DND-41 (cell line): Measurements from ENCODE around the gene LPAR4.
"Not testable (repeated sequence)": the region's sequence is repeated elsewhere in the genome, so short reads cannot be mapped to it uniquely, and the experiment has no call there.

Experiments used
- ATAC-seq: fragments of 200-7000 bp; cut with Tn5 transposase; 3 replicates; pipeline ENCODE4 v1.9.1; 2021; ENCODE audit warnings: low read depth; ENCODE audit not compliant: insufficient read depth
- DNase-seq: peaks from one replicate; pipeline ENCODE4 v3.0.0-alpha.2; 2020
- H2AFZ ChIP-seq: 2 replicates; pipeline ENCODE4 v1.6.0; 2012; ENCODE audit warnings: low read depth, low read length
- H3K27ac ChIP-seq: 2 replicates; pipeline ENCODE4 v1.5.1; 2012; ENCODE audit warnings: low read length, inconsistent platforms
- H3K27me3 ChIP-seq: fragments of 200-600 bp; sonication (generic); 2 replicates; pipeline ENCODE4 v1.6.0; 2012; ENCODE audit warnings: low read length, mild to moderate bottlenecking, inconsistent platforms; ENCODE audit not compliant: insufficient read depth, poor library complexity
- H3K36me3 ChIP-seq: 2 replicates; pipeline ENCODE4 v1.5.1; 2012; ENCODE audit warnings: low read length, inconsistent platforms; ENCODE audit not compliant: insufficient read depth
- H3K4me1 ChIP-seq: 2 replicates; pipeline ENCODE4 v1.5.1; 2012; ENCODE audit warnings: mild to moderate bottlenecking, low read length; ENCODE audit not compliant: insufficient read depth
- H3K4me2 ChIP-seq: 2 replicates; pipeline ENCODE4 v1.6.0; 2012; ENCODE audit warnings: mild to moderate bottlenecking, moderate library complexity, low read length, inconsistent platforms; ENCODE audit not compliant: insufficient read depth
- H3K4me3 ChIP-seq, 2 experiments: fragments of 200-600 bp in 1 of 2; shearing (Covaris generic) in 1 of 2; 2 replicates each; pipeline ENCODE4 v1.5.1; 2012 to 2016; ENCODE audit warnings: inconsistent platforms in 2 of 2, low read length in 2 of 2, mild to moderate bottlenecking in 2 of 2, low read depth in 1 of 2, moderate library complexity in 1 of 2
- H3K79me2 ChIP-seq: 2 replicates; pipeline ENCODE4 v1.6.0; 2012; ENCODE audit warnings: low read length, inconsistent platforms; ENCODE audit not compliant: insufficient read depth
- H3K9ac ChIP-seq: 2 replicates; pipeline ENCODE4 v1.6.0; 2012; ENCODE audit warnings: low read depth, mild to moderate bottlenecking, inconsistent platforms, low read length, moderate library complexity
- H3K9me3 ChIP-seq: 2 replicates; pipeline ENCODE4 v1.5.1; 2012; ENCODE audit warnings: low read length, moderate library complexity, mild to moderate bottlenecking, inconsistent platforms; ENCODE audit not compliant: insufficient read depth, severe bottlenecking
- H4K20me1 ChIP-seq: 2 replicates; pipeline ENCODE4 v1.6.0; 2012; ENCODE audit warnings: low read length; ENCODE audit not compliant: insufficient read depth
- EZH2 ChIP-seq: IDR thresholded peaks from 3 replicates; pipeline ENCODE4 v1.6.1; 2012; ENCODE audit warnings: borderline replicate concordance, low read depth, mild to moderate bottlenecking, moderate library complexity, low read length, inconsistent platforms; ENCODE audit not compliant: severe bottlenecking
- TF ChIP-seq, protein P1 (sequence below): IDR thresholded peaks from 2 replicates; pipeline ENCODE4 v1.5.1; 2012; ENCODE audit warnings: borderline replicate concordance, low read length, moderate library complexity, mild to moderate bottlenecking; ENCODE audit not compliant: poor library complexity, severe bottlenecking; ENCODE audit errors: extremely low read depth

Gene LPAR4

GRCh38 chrX:78801522-78801921, 54.0 kb downstream of the LPAR4 start:
- no peak for DNase-seq
- peaks cover 13% of the 10 kb centered on the region for H3K4me1 ChIP-seq
- H2AFZ ChIP-seq: no peak overlapping the region
- H3K4me3 ChIP-seq: no peak overlapping the region
- no peaks in the 10 kb centered on the region for H3K36me3 ChIP-seq
- H3K27ac ChIP-seq: no peak overlapping the region
- no peaks in the 10 kb centered on the region for H4K20me1 ChIP-seq
- H3K27me3 ChIP-seq: no peaks in the 10 kb centered on the region
- ATAC-seq: no peak
- no peak overlapping the region for H3K4me2 ChIP-seq
- H3K9ac ChIP-seq: no peak overlapping the region
- H3K9me3 ChIP-seq: peaks cover 3% of the 10 kb centered on the region
- no peaks in the 10 kb centered on the region for H3K79me2 ChIP-seq
- no peak for TF ChIP-seq EZH2
- TF ChIP-seq, protein P1, sequence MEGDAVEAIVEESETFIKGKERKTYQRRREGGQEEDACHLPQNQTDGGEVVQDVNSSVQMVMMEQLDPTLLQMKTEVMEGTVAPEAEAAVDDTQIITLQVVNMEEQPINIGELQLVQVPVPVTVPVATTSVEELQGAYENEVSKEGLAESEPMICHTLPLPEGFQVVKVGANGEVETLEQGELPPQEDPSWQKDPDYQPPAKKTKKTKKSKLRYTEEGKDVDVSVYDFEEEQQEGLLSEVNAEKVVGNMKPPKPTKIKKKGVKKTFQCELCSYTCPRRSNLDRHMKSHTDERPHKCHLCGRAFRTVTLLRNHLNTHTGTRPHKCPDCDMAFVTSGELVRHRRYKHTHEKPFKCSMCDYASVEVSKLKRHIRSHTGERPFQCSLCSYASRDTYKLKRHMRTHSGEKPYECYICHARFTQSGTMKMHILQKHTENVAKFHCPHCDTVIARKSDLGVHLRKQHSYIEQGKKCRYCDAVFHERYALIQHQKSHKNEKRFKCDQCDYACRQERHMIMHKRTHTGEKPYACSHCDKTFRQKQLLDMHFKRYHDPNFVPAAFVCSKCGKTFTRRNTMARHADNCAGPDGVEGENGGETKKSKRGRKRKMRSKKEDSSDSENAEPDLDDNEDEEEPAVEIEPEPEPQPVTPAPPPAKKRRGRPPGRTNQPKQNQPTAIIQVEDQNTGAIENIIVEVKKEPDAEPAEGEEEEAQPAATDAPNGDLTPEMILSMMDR: no peak

DNA sequence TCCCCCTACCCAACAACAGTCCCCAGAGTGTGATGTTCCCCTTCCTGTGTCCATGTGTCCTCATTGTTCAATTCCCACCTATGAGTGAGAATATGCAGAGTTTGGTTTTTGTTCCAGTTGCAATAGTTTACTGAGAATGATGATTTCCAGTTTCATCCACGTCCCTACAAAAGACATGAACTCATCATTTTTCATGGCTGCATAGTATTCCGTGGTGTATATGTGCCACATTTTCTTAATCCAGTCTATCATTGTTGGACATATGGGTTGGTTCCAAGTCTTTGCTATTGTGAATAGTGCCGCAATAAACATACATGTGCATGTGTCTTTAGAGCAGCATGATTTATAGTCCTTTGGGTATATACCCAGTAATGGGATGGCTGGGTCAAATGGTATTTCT, 55.0 kb downstream of the LPAR4 start:
- H4K20me1 ChIP-seq, H3K4me3 ChIP-seq, H3K9me3 ChIP-seq, H3K9ac ChIP-seq, DNase-seq, H2AFZ ChIP-seq, H3K27ac ChIP-seq, H3K79me2 ChIP-seq, H3K27me3 ChIP-seq, ATAC-seq, H3K36me3 ChIP-seq, H3K4me2 ChIP-seq: not testable (repeated sequence)
- peaks cover 13% of the 10 kb centered on the region for H3K4me1 ChIP-seq
